WTC11 (cell line): ENCODE data around the gene BBLN. TPM values are rescaled to one million over a fixed set of nuclear protein-coding genes. Genes with fewer than 3 reads are reported as not detected.

ENCODE experiments used
- ATAC-seq: fragments of 200-7000 bp; cut with Tn5 transposase; 2 replicates; pipeline ENCODE4 v1.10.0; 2021; ENCODE audit warnings: mild to moderate bottlenecking, moderate library complexity
- CTCF ChIA-PET: fragments of 300-600 bp; sonication (Branson Sonifier 250); formaldehyde crosslinking; loops from one replicate; lab custom pipeline; 2021; ENCODE audit warnings: antibody characterized with exemption; lab: Charles Lee
- POLR2A ChIA-PET: fragments of 350-600 bp; sonication (Branson Sonifier 250); formaldehyde crosslinking; loops from one replicate; lab custom pipeline; 2021; ENCODE audit warnings: antibody characterized with exemption; lab: Charles Lee
- DNase-seq: peaks from one replicate; pipeline ENCODE4 v3.0.0; 2021; ENCODE audit warnings: low spot score
- H3K27ac Mint-ChIP-seq: 2 replicates; pipeline ENCODE4 v1.8.0; 2021; ENCODE audit warnings: mixed read lengths
- H3K27me3 Mint-ChIP-seq: 2 replicates; pipeline ENCODE4 v1.8.0; 2021; ENCODE audit warnings: low read depth, mild to moderate bottlenecking, moderate library complexity, mixed read lengths
- H3K36me3 Mint-ChIP-seq: 2 replicates; pipeline ENCODE4 v1.8.0; 2021; ENCODE audit warnings: mixed read lengths
- H3K4me1 Mint-ChIP-seq: 2 replicates; pipeline ENCODE4 v1.8.0; 2022; ENCODE audit warnings: mixed read lengths
- H3K4me3 Mint-ChIP-seq: 2 replicates; pipeline ENCODE4 v1.8.0; 2021; ENCODE audit warnings: mild to moderate bottlenecking, moderate library complexity, mixed read lengths
- H3K9me3 Mint-ChIP-seq: 2 replicates; pipeline ENCODE4 v1.8.0; 2021; ENCODE audit warnings: mixed read lengths
- ATF1 ChIP-seq: sonication (generic); formaldehyde crosslinking; IDR thresholded peaks from 2 replicates; pipeline ENCODE4 v1.8.1; 2023; ENCODE audit warnings: mild to moderate bottlenecking, moderate library complexity, missing genetic modification reagents
- ESRRA ChIP-seq: sonication (generic); formaldehyde crosslinking; IDR thresholded peaks from 2 replicates; pipeline ENCODE4 v1.8.1; 2022; ENCODE audit warnings: mild to moderate bottlenecking, missing genetic modification reagents, borderline replicate concordance
- ETV6 ChIP-seq: sonication (generic); formaldehyde crosslinking; IDR thresholded peaks from 2 replicates; pipeline ENCODE4 v1.8.1; 2022; ENCODE audit warnings: mild to moderate bottlenecking, missing genetic modification reagents
- FOXJ3 ChIP-seq: sonication (generic); formaldehyde crosslinking; IDR thresholded peaks from 2 replicates; pipeline ENCODE4 v1.9.0; 2021; ENCODE audit warnings: missing genetic modification reagents, mild to moderate bottlenecking, borderline replicate concordance
- GABPB1 ChIP-seq: sonication (generic); formaldehyde crosslinking; IDR thresholded peaks from 2 replicates; pipeline ENCODE4 v1.8.1; 2023; ENCODE audit warnings: mild to moderate bottlenecking, missing genetic modification reagents
- GRHL2 ChIP-seq: fragments of 250-450 bp; sonication (Bioruptor Pico); IDR thresholded peaks from 2 replicates; pipeline ENCODE4 v1.8.0; 2022; ENCODE audit warnings: mild to moderate bottlenecking, moderate library complexity; ENCODE audit not compliant: insufficient replicate concordance, severe bottlenecking
- GTF2I ChIP-seq: fragments of 250-450 bp; sonication (Bioruptor Pico); conservative IDR thresholded peaks from 2 replicates; pipeline ENCODE4 v1.4.0; 2021; ENCODE audit warnings: mild to moderate bottlenecking
- JUN ChIP-seq: sonication (generic); formaldehyde crosslinking; IDR thresholded peaks from 2 replicates; pipeline ENCODE4 v1.8.0; 2023; ENCODE audit warnings: mild to moderate bottlenecking, missing genetic modification reagents
- MYBL2 ChIP-seq: sonication (generic); formaldehyde crosslinking; IDR thresholded peaks from 2 replicates; pipeline ENCODE4 v1.8.1; 2023; ENCODE audit warnings: mild to moderate bottlenecking, moderate library complexity, missing genetic modification reagents
- NFYB ChIP-seq: sonication (generic); formaldehyde crosslinking; conservative IDR thresholded peaks from 2 replicates; pipeline ENCODE4 v1.8.0; 2022; ENCODE audit warnings: low read depth, missing genetic modification reagents
- NR1H2 ChIP-seq: sonication (generic); formaldehyde crosslinking; IDR thresholded peaks from 2 replicates; pipeline ENCODE4 v1.9.0; 2021; ENCODE audit warnings: mild to moderate bottlenecking, moderate library complexity, missing genetic modification reagents
- SOX15 ChIP-seq: fragments of 250-450 bp; sonication (Bioruptor Pico); IDR thresholded peaks from 2 replicates; pipeline ENCODE4 v1.9.0; 2021; ENCODE audit warnings: mild to moderate bottlenecking
- TCF7 ChIP-seq: sonication (generic); formaldehyde crosslinking; IDR thresholded peaks from 2 replicates; pipeline ENCODE4 v1.8.0; 2022; ENCODE audit warnings: mild to moderate bottlenecking, low read depth, missing genetic modification reagents, moderate library complexity
- ZNF219 ChIP-seq: sonication (generic); formaldehyde crosslinking; IDR thresholded peaks from 2 replicates; pipeline ENCODE4 v1.8.0; 2023; ENCODE audit warnings: missing genetic modification reagents, mild to moderate bottlenecking, borderline replicate concordance
- ZNF423 ChIP-seq: fragments of 250-450 bp; sonication (Bioruptor Pico); IDR thresholded peaks from 2 replicates; pipeline ENCODE4 v2.1.2; 2022; ENCODE audit warnings: mild to moderate bottlenecking, moderate library complexity
- total RNA-seq: library from RNA; stranded (reverse); gene quantifications from 3 replicates; pipeline ENCODE4 v1.2.3, GENCODE V29; 2021
- TF ChIP-seq, protein P1 (sequence below): sonication (generic); formaldehyde crosslinking; IDR thresholded peaks from 2 replicates; pipeline ENCODE4 v1.8.0; 2022; ENCODE audit warnings: mild to moderate bottlenecking, missing genetic modification reagents
- TF ChIP-seq, protein P2 (sequence below): sonication (generic); formaldehyde crosslinking; IDR thresholded peaks from 2 replicates; pipeline ENCODE4 v1.8.1; 2023; ENCODE audit warnings: mild to moderate bottlenecking, missing genetic modification reagents
- TF ChIP-seq, protein P3 (sequence below): sonication (generic); formaldehyde crosslinking; IDR thresholded peaks from 2 replicates; pipeline ENCODE4 v1.8.0; 2023; ENCODE audit warnings: missing genetic modification reagents, mild to moderate bottlenecking, borderline replicate concordance
- TF ChIP-seq, protein P4 (sequence below): sonication (generic); formaldehyde crosslinking; IDR thresholded peaks from 2 replicates; pipeline ENCODE4 v1.8.1; 2022; ENCODE audit warnings: low read depth, mild to moderate bottlenecking, moderate library complexity, missing genetic modification reagents, borderline replicate concordance
- TF ChIP-seq, protein P5 (sequence below): fragments of 250-450 bp; sonication (Bioruptor Pico); conservative IDR thresholded peaks from 2 replicates; pipeline ENCODE4 v1.9.0; 2021; ENCODE audit warnings: mild to moderate bottlenecking
- TF ChIP-seq, protein P6 (sequence below): fragments of 250-450 bp; sonication (Bioruptor Pico); IDR thresholded peaks from 2 replicates; pipeline ENCODE4 v1.9.0; 2021; ENCODE audit warnings: mild to moderate bottlenecking, borderline replicate concordance

BBLN gene
- total RNA-seq, 1 experiment from 2014 or later = 77.1 TPM

DNA sequence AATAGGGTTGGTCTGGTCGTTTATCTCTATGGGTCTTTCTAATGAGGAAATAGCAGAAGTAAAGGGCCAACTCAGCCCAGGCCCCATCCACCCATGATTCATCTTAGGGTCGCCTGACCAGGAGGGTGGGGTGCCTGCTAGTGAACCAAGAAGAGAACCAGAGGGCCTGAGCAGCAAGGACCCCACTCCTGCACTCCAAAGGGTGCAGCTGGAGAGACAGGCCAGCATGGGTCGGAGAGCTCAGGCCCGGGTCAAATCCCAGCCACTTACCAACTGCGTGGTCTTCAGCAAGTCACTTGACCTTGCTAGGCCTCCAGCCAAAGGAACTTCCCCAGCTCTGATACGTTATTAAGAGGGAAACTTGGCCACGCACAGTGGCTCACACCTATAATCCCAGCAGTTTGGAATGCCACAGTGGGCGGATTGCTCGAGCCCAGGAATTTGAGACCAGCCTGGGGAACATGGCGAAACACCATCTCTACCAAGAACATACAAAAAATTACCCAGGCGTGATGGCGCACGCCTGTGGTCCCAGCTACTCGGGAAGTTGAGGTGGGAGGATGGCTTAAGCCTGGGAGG, 4.3 kb downstream of the BBLN start:
- Mint-ChIP-seq H3K27ac (no peak overlapping the region), H3K4me3 (no peak overlapping the region), H3K4me1 (peaks cover 5% of the 10 kb centered on the region), H3K9me3 (no peaks in the 10 kb centered on the region), H3K27me3 (no peaks in the 10 kb centered on the region), H3K36me3 (peaks cover 28% of the 10 kb centered on the region)
- CTCF ChIA-PET = interaction anchor here (2.1 kb wide), 1 partner anchor 40 kb away, joined by 7 read pairs; no protein-coding TSS in a partner anchor
- TF ChIP-seq JUN (CRISPR knock-in tag) = no peak
- no peak for TF ChIP-seq GABPB1 (CRISPR knock-in tag)
- no peak for TF ChIP-seq ATF1 (CRISPR knock-in tag)
- TF ChIP-seq TCF7 (CRISPR knock-in tag) = no peak
- TF ChIP-seq, protein P1, sequence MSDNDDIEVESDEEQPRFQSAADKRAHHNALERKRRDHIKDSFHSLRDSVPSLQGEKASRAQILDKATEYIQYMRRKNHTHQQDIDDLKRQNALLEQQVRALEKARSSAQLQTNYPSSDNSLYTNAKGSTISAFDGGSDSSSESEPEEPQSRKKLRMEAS = no peak
- ATAC-seq = no peak
- POLR2A ChIA-PET = no interaction called here
- no peak for DNase-seq

DNA sequence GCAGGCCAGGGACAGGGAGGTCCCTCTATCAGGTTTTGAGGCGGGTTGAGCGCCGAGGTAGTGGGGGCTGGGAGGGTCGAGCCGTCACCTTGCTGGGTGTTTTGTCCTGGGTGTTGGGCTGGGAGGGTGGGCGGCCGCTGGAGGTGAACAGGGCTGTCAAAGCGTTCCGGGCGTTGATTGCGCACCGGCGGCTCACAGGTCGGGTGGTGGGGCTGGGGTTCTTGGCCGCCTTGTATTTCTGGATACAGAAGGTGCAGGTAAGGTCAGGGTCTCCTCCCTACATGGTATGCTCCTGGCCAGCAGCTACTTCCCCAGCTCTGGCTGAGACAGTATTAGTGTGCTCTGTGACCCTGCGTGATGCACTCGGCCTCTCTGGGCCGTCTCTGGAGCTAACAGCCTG, 6.1 kb downstream of the BBLN start:
- no peaks in the 10 kb centered on the region for H3K9me3 Mint-ChIP-seq
- H3K4me1 Mint-ChIP-seq = peaks cover 1% of the 10 kb centered on the region
- CTCF ChIA-PET = no interaction called here
- ATAC-seq (no peak), DNase-seq (no peak)
- H3K36me3 Mint-ChIP-seq = peaks cover 34% of the 10 kb centered on the region
- H3K4me3 Mint-ChIP-seq = no peak overlapping the region
- POLR2A ChIA-PET = no interaction called here
- no peaks in the 10 kb centered on the region for H3K27me3 Mint-ChIP-seq
- no peak overlapping the region for H3K27ac Mint-ChIP-seq
- TF ChIP-seq ZNF219 = no peak
- TF ChIP-seq MYBL2 (CRISPR knock-in tag) = no peak
- TF ChIP-seq ETV6 (CRISPR knock-in tag) = no peak
- no peak for TF ChIP-seq GRHL2 (CRISPR knock-in tag)
- TF ChIP-seq ESRRA (CRISPR knock-in tag) = no peak
- TF ChIP-seq NFYB (CRISPR knock-in tag) = no peak
- TF ChIP-seq, protein P2, sequence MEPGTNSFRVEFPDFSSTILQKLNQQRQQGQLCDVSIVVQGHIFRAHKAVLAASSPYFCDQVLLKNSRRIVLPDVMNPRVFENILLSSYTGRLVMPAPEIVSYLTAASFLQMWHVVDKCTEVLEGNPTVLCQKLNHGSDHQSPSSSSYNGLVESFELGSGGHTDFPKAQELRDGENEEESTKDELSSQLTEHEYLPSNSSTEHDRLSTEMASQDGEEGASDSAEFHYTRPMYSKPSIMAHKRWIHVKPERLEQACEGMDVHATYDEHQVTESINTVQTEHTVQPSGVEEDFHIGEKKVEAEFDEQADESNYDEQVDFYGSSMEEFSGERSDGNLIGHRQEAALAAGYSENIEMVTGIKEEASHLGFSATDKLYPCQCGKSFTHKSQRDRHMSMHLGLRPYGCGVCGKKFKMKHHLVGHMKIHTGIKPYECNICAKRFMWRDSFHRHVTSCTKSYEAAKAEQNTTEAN = no peak
- no peak for TF ChIP-seq ZNF423 (CRISPR knock-in tag)
- TF ChIP-seq, protein P3, sequence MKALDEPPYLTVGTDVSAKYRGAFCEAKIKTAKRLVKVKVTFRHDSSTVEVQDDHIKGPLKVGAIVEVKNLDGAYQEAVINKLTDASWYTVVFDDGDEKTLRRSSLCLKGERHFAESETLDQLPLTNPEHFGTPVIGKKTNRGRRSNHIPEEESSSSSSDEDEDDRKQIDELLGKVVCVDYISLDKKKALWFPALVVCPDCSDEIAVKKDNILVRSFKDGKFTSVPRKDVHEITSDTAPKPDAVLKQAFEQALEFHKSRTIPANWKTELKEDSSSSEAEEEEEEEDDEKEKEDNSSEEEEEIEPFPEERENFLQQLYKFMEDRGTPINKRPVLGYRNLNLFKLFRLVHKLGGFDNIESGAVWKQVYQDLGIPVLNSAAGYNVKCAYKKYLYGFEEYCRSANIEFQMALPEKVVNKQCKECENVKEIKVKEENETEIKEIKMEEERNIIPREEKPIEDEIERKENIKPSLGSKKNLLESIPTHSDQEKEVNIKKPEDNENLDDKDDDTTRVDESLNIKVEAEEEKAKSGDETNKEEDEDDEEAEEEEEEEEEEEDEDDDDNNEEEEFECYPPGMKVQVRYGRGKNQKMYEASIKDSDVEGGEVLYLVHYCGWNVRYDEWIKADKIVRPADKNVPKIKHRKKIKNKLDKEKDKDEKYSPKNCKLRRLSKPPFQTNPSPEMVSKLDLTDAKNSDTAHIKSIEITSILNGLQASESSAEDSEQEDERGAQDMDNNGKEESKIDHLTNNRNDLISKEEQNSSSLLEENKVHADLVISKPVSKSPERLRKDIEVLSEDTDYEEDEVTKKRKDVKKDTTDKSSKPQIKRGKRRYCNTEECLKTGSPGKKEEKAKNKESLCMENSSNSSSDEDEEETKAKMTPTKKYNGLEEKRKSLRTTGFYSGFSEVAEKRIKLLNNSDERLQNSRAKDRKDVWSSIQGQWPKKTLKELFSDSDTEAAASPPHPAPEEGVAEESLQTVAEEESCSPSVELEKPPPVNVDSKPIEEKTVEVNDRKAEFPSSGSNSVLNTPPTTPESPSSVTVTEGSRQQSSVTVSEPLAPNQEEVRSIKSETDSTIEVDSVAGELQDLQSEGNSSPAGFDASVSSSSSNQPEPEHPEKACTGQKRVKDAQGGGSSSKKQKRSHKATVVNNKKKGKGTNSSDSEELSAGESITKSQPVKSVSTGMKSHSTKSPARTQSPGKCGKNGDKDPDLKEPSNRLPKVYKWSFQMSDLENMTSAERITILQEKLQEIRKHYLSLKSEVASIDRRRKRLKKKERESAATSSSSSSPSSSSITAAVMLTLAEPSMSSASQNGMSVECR (CRISPR knock-in tag) = no peak
- no peak for TF ChIP-seq FOXJ3 (CRISPR knock-in tag)
- TF ChIP-seq, protein P4, sequence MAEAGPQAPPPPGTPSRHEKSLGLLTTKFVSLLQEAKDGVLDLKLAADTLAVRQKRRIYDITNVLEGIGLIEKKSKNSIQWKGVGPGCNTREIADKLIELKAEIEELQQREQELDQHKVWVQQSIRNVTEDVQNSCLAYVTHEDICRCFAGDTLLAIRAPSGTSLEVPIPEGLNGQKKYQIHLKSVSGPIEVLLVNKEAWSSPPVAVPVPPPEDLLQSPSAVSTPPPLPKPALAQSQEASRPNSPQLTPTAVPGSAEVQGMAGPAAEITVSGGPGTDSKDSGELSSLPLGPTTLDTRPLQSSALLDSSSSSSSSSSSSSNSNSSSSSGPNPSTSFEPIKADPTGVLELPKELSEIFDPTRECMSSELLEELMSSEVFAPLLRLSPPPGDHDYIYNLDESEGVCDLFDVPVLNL (CRISPR knock-in tag) = no peak
- no peak for TF ChIP-seq SOX15
- TF ChIP-seq, protein P5, sequence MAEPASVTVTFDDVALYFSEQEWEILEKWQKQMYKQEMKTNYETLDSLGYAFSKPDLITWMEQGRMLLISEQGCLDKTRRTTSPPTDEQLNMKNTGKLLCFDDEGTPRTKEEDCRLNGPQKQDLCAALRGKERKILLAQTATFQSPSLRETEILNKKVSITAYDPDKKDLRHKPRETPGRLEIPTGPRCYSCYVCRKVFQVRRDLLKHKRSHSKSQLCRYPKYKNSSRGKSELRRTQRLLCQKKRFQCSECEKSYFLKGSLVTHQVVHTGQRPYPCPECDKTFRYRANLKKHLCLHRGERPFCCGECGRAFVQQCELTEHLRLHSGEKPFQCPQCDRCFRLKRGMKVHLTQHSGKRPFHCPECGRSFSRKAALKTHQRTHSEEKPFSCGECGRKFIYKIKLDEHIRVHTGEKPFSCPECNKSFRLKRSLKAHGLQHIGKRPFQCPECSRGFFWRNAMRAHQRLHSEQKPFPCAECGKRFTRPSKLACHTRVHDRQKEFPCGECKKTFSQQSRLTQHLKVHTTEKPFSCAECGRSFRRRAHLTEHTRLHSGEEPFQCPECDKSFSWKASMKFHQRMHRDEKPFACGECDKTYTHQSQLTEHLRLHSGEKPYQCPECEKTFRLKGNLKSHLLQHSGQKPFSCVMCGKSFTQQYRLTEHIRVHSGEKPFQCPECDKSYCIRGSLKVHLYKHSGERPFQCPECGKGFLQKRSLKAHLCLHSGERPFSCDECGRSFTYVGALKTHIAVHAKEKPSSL (CRISPR knock-in tag) = no peak
- TF ChIP-seq, protein P6, sequence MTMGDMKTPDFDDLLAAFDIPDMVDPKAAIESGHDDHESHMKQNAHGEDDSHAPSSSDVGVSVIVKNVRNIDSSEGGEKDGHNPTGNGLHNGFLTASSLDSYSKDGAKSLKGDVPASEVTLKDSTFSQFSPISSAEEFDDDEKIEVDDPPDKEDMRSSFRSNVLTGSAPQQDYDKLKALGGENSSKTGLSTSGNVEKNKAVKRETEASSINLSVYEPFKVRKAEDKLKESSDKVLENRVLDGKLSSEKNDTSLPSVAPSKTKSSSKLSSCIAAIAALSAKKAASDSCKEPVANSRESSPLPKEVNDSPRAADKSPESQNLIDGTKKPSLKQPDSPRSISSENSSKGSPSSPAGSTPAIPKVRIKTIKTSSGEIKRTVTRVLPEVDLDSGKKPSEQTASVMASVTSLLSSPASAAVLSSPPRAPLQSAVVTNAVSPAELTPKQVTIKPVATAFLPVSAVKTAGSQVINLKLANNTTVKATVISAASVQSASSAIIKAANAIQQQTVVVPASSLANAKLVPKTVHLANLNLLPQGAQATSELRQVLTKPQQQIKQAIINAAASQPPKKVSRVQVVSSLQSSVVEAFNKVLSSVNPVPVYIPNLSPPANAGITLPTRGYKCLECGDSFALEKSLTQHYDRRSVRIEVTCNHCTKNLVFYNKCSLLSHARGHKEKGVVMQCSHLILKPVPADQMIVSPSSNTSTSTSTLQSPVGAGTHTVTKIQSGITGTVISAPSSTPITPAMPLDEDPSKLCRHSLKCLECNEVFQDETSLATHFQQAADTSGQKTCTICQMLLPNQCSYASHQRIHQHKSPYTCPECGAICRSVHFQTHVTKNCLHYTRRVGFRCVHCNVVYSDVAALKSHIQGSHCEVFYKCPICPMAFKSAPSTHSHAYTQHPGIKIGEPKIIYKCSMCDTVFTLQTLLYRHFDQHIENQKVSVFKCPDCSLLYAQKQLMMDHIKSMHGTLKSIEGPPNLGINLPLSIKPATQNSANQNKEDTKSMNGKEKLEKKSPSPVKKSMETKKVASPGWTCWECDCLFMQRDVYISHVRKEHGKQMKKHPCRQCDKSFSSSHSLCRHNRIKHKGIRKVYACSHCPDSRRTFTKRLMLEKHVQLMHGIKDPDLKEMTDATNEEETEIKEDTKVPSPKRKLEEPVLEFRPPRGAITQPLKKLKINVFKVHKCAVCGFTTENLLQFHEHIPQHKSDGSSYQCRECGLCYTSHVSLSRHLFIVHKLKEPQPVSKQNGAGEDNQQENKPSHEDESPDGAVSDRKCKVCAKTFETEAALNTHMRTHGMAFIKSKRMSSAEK (CRISPR knock-in tag) = no peak
- TF ChIP-seq JUN (CRISPR knock-in tag) = no peak
- no peak for TF ChIP-seq GTF2I (CRISPR knock-in tag)
- TF ChIP-seq NR1H2 (CRISPR knock-in tag) = no peak
